GM19025 (cell line): ENCODE data around the gene ERO1A.

ENCODE experiments used
- ATAC-seq: cut with Tn5 transposase; IDR thresholded peaks from one replicate; pipeline ENCODE4 v1.9.1; 2021; ENCODE audit warnings: mild to moderate bottlenecking, low read depth, moderate library complexity; ENCODE audit not compliant: unreplicated experiment

Gene ERO1A

DNA sequence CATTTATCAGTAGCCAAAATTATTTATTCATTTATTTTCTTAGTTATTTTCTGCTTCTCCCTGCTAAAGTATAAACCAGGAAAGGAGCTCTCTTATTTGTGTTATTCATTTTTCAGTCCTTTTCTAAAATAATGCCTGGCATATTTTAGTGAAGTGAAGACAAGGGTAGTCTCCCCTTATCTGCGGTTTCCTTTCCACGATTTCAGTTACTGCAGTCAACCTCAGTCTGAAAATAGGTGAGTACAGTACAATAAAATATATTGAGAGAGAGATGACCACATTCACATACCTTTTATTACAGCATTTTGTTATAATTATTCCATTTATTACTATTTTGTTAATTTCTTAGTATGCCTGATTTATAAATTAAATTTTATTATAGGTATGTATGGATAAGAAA, 85.2 kb downstream of the ERO1A start:
- no peak for ATAC-seq

DNA sequence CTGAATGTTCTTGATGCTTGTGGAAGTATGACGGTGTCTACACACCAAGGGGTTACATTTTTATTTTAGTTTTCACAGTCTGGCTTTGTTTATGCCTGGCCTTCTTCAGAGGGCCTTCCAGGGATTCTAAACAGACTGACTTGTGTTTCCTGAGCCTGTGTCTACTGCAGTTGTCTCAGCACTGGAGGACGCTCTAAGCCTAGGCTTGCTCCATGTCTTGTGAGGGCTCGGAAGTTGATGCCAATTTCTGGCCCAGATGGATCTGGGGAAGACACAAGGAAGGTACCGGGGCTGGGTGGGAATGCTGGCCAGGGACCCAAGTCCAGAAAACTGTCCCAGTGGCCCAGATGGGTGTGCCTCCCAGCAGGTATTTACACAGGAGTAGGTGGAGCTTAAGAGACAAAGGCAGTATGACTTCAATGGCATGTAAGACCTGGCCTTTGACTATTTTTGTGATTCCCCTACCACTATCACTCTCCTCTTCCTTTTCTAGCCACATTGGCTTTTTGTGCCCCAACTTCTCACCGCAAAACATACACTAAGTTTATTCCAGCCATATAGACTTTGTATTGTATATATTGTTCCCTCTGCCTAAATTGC, 85.8 kb downstream of the ERO1A start:
- no peak for ATAC-seq

DNA sequence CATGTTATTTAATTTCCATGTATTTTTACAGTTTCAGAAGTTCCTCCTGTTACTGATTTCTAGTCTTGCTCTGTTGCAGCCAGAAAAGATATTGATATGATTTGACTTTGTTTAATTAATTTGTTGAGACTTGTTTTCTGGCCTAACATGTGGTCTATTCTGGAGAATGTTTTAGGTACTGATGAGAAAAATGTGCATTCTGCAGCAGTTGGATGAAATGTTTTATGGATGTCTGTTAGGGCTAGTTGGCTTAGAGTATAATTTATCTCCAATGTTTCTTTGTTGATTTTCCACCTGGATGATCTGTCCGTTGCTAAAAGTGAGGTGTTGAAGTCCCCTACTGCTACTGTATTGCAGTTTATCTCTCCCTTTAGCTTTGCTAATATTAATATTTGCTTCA, 88.3 kb downstream of the ERO1A start:
- no peak for ATAC-seq

DNA sequence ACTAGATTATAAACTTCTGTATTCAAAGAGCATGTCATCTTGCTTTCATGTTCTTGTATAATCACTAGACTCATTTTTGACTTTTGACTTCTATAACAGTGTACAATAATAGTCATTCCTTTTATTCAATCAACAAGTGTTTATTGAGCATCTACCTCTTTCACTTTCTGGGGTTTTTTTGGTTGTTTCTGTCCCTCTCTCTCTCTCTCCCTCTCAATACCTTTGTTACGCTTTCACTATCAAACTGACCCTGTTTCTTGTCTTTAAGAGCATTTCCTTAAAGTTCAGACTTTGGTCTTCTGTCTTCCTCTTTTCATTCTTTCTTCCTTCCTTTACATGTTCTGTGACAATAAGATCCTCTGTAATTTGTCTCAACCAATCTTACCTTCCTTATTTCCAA, 93.2 kb downstream of the ERO1A start:
- no peak for ATAC-seq

DNA sequence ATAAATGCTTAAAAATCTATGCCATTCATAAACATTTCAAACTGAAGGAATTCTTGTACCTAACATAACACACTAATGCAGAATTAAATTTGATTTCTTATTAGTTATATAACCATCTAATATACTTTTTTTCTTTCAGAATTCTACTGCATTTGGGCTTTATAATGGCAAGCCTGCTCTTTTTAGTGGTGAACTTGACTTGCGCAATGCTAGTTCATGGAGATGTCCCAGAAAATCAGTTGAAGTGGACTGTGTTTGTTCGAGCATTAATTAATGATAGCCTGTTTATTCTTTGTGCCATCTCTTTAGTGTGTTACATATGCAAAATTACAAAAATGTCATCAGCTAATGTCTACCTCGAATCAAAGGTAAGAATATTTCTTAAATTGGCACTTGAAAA, 95.4 kb downstream of the ERO1A start:
- no peak for ATAC-seq

DNA sequence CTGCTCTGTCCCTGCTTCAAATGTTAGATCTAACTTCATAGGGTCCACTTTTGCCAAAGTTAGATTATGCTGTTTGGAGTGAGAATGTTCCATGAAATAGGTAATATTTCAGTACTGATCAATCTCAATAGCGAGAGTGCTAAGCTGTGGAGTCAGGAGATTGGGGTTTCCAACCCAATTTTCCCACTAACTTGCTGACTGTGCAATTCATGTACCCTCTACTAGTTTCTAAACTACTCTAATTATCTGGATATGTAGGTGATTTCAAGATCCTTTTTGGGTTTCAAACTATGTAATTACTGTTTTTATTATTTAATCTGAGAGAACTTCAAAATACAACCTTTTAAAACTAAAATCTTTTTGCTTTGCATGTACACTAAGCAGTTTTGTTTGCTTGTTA, 96.8 kb downstream of the ERO1A start:
- no peak for ATAC-seq

DNA sequence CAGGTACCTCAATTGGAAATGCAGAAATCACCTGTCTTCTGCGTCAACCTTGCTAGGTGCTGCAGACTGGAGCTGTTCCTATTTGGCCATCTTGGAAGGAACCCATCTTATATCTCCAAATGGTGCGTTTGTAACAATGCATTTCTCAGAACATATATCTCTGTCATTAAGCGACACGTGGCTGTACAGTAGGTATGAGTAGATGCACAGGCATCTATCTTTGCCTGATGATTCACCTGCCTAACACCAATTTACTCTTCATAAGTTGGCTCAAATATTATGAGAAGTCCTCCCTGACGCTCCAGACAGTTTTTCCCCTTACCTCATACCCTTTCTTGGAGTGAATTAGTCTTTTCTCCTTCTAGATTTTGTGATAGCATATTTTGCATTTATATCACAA, 98.5 kb downstream of the ERO1A start:
- ATAC-seq = no peak

DNA sequence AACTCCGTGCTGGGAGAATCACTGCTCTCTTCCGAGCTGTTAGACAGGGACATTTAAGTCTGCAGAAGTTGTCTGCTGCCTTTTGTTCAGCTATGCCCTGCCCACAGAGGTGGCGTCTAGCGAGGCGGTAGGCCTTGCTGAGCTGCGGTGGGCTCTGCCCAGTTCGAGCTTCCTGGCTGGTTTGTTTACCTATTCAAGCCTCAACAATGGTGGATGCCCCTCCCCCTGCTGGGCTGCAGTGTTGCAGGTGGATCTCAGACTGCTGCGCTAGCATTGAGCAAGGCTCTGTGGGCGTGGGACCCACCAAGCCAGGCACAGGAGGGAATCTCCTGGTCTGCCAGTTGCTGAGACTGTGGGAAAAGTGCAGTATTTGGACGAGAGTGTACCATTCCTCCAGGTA, 99.0 kb downstream of the ERO1A start:
- ATAC-seq = no peak

DNA sequence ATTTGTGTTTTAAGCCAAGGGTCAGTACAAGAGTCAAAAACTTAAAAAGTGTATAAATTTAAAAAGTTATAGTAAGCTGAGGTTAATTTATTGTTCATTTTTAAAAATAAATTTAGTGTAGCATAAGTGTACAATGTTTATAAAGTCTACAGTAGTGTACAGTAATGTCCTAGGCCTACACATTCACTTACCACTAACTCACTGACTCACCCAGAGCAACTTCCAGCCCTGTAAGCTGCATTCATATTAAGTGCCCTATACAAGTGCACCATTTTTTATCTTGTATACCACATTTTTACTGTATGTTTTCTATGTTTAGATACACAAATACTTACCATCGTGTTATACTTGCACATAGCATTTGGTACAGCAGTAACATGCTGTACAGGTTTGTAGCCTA, 105.0 kb downstream of the ERO1A start:
- ATAC-seq = no peak
